HG03095 (cell line): ENCODE results near the gene RWDD4.

Experiments
- ATAC-seq: cut with Tn5 transposase; IDR thresholded peaks from one replicate; pipeline ENCODE4 v1.9.1; 2021; ENCODE audit warnings: moderate library complexity; ENCODE audit not compliant: unreplicated experiment

RWDD4 gene

GRCh38 chr4:183601381-183601780 is 57.6 kb downstream of the RWDD4 start:
- ATAC-seq: no peak

DNA sequence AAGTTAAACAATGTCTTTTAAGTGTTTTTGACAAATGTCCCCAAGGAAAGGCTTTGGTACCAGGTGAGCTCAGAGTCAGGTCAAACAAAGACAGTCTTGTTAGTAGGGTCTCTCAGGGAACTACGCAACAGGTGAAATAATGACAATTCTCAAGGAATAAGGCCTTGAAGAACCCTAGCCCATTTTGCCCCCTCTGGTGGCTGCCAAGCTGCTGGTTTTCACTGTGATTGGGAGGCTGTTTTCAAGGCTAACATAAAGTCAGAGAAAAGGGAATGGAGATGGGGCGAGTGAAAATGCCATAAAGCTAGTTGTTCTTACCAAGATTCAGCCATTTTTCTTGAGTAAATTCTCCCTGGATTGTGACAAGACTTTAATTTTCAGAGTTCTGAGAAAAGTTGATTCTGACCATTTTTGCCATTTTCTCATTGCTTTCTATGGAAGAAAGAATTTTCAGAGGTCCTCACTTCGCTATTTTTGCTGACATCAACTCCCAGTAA is 58.7 kb downstream of the RWDD4 start:
- ATAC-seq: no peak

DNA sequence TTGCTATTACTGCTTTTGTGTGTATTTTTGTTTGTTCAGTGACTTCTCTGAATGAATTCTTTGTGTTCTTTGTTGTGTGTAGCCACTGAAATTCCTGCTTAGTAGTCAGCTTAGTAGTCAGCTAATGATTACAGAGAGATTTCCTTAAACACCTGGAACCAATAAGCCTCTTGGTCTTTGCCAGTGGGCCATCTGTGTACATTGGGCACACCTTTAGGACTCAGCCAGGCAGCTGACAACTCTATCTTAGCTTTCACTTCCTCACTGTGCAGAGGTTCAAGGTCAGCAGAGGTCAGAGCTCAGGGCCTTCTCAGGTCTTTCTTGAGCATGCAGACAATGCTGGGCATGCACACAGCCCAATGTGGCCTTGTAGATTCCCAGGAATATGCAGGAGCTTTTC is 59.3 kb downstream of the RWDD4 start:
- ATAC-seq: no peak

GRCh38 chr4:183599284-183599683 is 59.7 kb downstream of the RWDD4 start:
- ATAC-seq: no peak

GRCh38 chr4:183596067-183596757 is 62.8 kb downstream of the RWDD4 start:
- no peak for ATAC-seq

DNA sequence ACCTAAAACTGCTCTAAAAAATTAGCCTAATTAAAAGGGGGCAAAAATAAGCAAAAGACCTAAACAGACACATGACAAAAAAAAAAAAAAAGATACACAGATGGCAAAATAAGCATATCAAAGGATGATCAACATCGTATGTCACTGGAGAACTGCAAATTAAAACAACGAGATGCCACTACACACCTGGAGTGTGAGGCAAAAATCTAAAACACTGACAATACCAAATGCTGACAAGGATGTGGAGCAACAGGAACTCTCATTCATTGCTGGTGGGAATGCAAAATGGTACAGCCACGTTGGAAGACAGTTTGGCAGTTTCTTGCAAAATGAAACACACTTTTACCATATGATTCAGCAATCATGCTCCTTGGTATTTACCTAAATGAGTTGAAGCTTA is 64.2 kb downstream of the RWDD4 start:
- ATAC-seq: no peak

- no peak for ATAC-seq
Measured at GRCh38 chr4:183591301-183591700, 67.7 kb downstream of the RWDD4 start.
